GOT3 (cell line): ENCODE results near the gene OVOL3.

Experiments used
- DNase-seq: peaks from one replicate; lab custom pipeline; 2025; ENCODE audit warnings: mixed read lengths; lab: John Stamatoyannopoulos, UW

Gene OVOL3

GRCh38 chr19:36100476-36100875, 10.5 kb upstream of the OVOL3 start:
- DNase-seq = no peak

GRCh38 chr19:36101550-36102327, 9.2 kb upstream of the OVOL3 start:
- DNase-seq = no peak

GRCh38 chr19:36103040-36103626, 7.8 kb upstream of the OVOL3 start:
- no peak for DNase-seq

- DNase-seq = no peak
These were observed 6.9 kb upstream of the OVOL3 start for GRCh38 chr19:36103842-36104552.

- no peak for DNase-seq
These were observed 4.5 kb upstream of the OVOL3 start for GRCh38 chr19:36106441-36106840.

GRCh38 chr19:36106991-36107390, 4.0 kb upstream of the OVOL3 start:
- no peak for DNase-seq

GRCh38 chr19:36108684-36109083, 2.3 kb upstream of the OVOL3 start:
- no peak for DNase-seq

GRCh38 chr19:36111200-36111539, 227 bp downstream of the OVOL3 start:
- no peak for DNase-seq

- DNase-seq = no peak
These were observed 1.7 kb downstream of the OVOL3 start for GRCh38 chr19:36112678-36113077.

GRCh38 chr19:36113425-36113824, 2.5 kb downstream of the OVOL3 start:
- DNase-seq = no peak

GRCh38 chr19:36113894-36114720, 3.2 kb downstream of the OVOL3 start:
- DNase-seq = no peak

- peak; percentile 94 for DNase-seq
These were observed 3.9 kb downstream of the OVOL3 start, which contains the start of gene POLR2I for GRCh38 chr19:36114721-36115452. Gene POLR2I (minus strand): TSS chr19:36114875. CDS start chr19:36114856, 19 bp downstream.

GRCh38 chr19:36115453-36116343, 4.8 kb downstream of the OVOL3 start, which contains the start of gene TBCB:
Gene TBCB (plus strand): TSS chr19:36115468. CDS start chr19:36115561, 93 bp downstream.
- DNase-seq = no peak

GRCh38 chr19:36116344-36116637, 5.3 kb downstream of the OVOL3 start:
- no peak for DNase-seq

GRCh38 chr19:36120092-36120983, 9.4 kb downstream of the OVOL3 start:
- no peak for DNase-seq

GRCh38 chr19:36120984-36121358, 10.0 kb downstream of the OVOL3 start:
- no peak for DNase-seq

- DNase-seq = no peak
These were observed 10.7 kb downstream of the OVOL3 start for GRCh38 chr19:36121486-36122124.

GRCh38 chr19:36125557-36125956, 14.6 kb downstream of the OVOL3 start:
- DNase-seq = no peak

GRCh38 chr19:36128392-36128736, 17.4 kb downstream of the OVOL3 start:
- no peak for DNase-seq
